Uterus (tissue), 4 donors: ENCODE results near the gene FAM168A. TPM values are rescaled to one million over a fixed set of nuclear protein-coding genes. Genes with fewer than 3 reads are reported as not detected.

Experiments used
- DNase-seq, 2 donors: peaks; one replicate each; pipeline ENCODE4 v3.0.0-alpha.2; 2019 to 2020
- H3K27ac ChIP-seq, 2 donors: fragments of 200-600 bp; sonication (generic); 1 replicate in 1 of 2; 2 replicates in 1 of 2; pipeline ENCODE4 v1.5.1; 2016 to 2018
- H3K27me3 ChIP-seq, 2 donors: fragments of 200-600 bp; sonication (generic); one replicate each; pipeline ENCODE4 v1.5.1; 2018 to 2019; ENCODE audit warnings: control low read depth in 1 of 2
- H3K36me3 ChIP-seq, 2 donors: fragments of 200-600 bp; sonication (generic); one replicate each; pipeline ENCODE4 v1.5.1; 2019; ENCODE audit warnings: control low read depth in 1 of 2
- H3K4me1 ChIP-seq, 2 donors: fragments of 200-600 bp; sonication (generic); one replicate each; pipeline ENCODE4 v1.5.1; 2018 to 2019; ENCODE audit warnings: control low read depth in 1 of 2
- H3K4me3 ChIP-seq, 2 donors: fragments of 200-600 bp; sonication (generic); 1 replicate in 1 of 2; 2 replicates in 1 of 2; pipeline ENCODE4 v1.5.1; 2018 to 2019; ENCODE audit warnings: mild to moderate bottlenecking in 1 of 2
- H3K9me3 ChIP-seq, 2 donors: fragments of 200-600 bp; sonication (generic); one replicate each; pipeline ENCODE4 v1.5.1; 2019; ENCODE audit warnings: control low read depth in 1 of 2
- POLR2A ChIP-seq, 2 donors: fragments of 450-650 bp; IDR thresholded peaks; one replicate each; pipeline ENCODE4 v1.6.1; 2016; ENCODE audit warnings: antibody characterized with exemption in 2 of 2, mild to moderate bottlenecking in 1 of 2, moderate library complexity in 1 of 2
- intact Hi-C: fragments of 100-400 bp; cut with DNase I; formaldehyde crosslinking; loops from one replicate; pipeline ENCODE4 v1.15.1; 2023; ENCODE audit warnings: low total_unique reads
- total RNA-seq, 4 donors: library from RNA; depleted of rRNA in 3 of 4; stranded (reverse); fragments of >200 nt in 3 of 4; gene quantifications; one replicate each; pipeline versions ENCODE4 v1.1.0 to v1.2.4, GENCODE V29; 2014 to 2023
- TF ChIP-seq, protein P1 (sequence below), 4 experiments: fragments of 200-600 bp in 2 of 4; fragments of 450-650 bp in 2 of 4; sonication (generic) in 2 of 4; IDR thresholded peaks; one replicate each; pipeline ENCODE4 v1.5.1; 2016 to 2019; ENCODE audit warnings: antibody characterized with exemption in 4 of 4, mild to moderate bottlenecking in 2 of 4, moderate library complexity in 1 of 4
- donor health status: DM: yes; HTN: yes; CAD: no.

The FAM168A gene
- total RNA-seq, 4 donors from 2014 or later = 7.9 to 50.3 (median 25.8) TPM

GRCh38 chr11:73380897-73381410, 217.0 kb downstream of the FAM168A start:
- no peak overlapping the region for H3K27ac ChIP-seq
- DNase-seq = no peak
- H3K9me3 ChIP-seq = no peaks in the 10 kb centered on the region
- no peaks in the 10 kb centered on the region for H3K27me3 ChIP-seq
- no peaks in the 10 kb centered on the region for H3K36me3 ChIP-seq
- no peak overlapping the region for H3K4me3 ChIP-seq
- peaks cover 0 to 9% of the 10 kb centered on the region in 2 donors for H3K4me1 ChIP-seq
- intact Hi-C loops = no loop called here
- TF ChIP-seq, protein P1, sequence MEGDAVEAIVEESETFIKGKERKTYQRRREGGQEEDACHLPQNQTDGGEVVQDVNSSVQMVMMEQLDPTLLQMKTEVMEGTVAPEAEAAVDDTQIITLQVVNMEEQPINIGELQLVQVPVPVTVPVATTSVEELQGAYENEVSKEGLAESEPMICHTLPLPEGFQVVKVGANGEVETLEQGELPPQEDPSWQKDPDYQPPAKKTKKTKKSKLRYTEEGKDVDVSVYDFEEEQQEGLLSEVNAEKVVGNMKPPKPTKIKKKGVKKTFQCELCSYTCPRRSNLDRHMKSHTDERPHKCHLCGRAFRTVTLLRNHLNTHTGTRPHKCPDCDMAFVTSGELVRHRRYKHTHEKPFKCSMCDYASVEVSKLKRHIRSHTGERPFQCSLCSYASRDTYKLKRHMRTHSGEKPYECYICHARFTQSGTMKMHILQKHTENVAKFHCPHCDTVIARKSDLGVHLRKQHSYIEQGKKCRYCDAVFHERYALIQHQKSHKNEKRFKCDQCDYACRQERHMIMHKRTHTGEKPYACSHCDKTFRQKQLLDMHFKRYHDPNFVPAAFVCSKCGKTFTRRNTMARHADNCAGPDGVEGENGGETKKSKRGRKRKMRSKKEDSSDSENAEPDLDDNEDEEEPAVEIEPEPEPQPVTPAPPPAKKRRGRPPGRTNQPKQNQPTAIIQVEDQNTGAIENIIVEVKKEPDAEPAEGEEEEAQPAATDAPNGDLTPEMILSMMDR (IDR thresholded peaks at IDR 0.05) = no peak
- no peak for TF ChIP-seq POLR2A (IDR thresholded peaks at IDR 0.05)

- Histone ChIP-seq H3K4me1 (peaks cover 0 to 9% of the 10 kb centered on the region in 2 donors), H3K36me3 (no peaks in the 10 kb centered on the region), H3K27me3 (no peaks in the 10 kb centered on the region), H3K4me3 (no peak overlapping the region), H3K27ac (no peak overlapping the region), H3K9me3 (no peaks in the 10 kb centered on the region)
- no peak for DNase-seq
- TF ChIP-seq, protein P1 (IDR thresholded peaks at IDR 0.05) = no peak
- TF ChIP-seq POLR2A (IDR thresholded peaks at IDR 0.05) = no peak
- intact Hi-C loops = no loop called here
These were observed 217.6 kb downstream of the FAM168A start for GRCh38 chr11:73380331-73380730.

- no peak overlapping the region for H3K27ac ChIP-seq
- H3K9me3 ChIP-seq = no peaks in the 10 kb centered on the region
- intact Hi-C loops = no loop called here
- TF ChIP-seq POLR2A (IDR thresholded peaks at IDR 0.05) = no peak
- TF ChIP-seq, protein P1 (IDR thresholded peaks at IDR 0.05) = no peak
- H3K36me3 ChIP-seq = no peaks in the 10 kb centered on the region
- peaks cover 0 to 9% of the 10 kb centered on the region in 2 donors for H3K4me1 ChIP-seq
- DNase-seq = no peak
- H3K4me3 ChIP-seq = no peak overlapping the region
- no peaks in the 10 kb centered on the region for H3K27me3 ChIP-seq
These were observed 218.6 kb downstream of the FAM168A start for GRCh38 chr11:73379189-73379880.

DNA sequence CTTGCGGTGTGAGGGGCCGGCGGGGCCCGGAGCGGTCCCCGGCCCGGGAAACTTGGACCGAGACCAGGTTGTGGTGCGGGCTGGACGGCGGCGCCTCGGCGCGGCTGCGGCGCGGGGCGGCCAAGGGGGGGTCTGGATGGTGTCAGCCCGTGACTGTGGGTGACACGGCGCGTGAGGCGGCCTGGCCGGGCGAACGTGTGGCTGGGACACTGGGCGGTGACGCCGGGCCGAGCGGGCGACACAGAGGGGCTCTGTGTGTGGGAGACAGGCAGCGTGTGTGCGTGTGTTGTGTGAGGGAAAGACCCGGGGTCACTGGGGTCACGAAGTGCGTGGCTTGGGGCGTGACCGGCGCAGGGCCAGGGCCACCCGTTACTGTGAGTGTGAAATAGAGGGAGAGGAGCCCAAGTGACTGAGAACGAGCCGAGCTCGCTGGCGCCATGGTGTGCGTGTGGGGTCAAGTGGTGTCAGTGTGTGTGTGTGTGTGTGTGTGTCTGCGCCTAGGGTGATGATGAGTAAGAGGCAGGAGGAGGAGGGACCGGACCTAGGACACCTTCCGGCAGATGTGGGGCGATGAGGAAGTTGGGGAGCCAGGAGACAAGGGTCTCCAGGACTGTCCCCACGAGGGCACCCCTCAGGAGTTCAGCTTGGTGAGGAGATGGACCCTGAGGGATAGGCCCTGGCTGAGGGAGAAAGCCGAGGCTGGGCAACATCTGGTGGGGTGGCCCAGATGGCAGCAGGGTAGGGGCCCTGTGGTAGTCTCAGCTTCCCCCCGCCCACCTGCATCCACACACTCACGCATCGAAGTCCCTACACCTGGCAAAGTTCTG, 220.9 kb downstream of the FAM168A start:
- TF ChIP-seq, protein P1 (IDR thresholded peaks at IDR 0.05) = no peak
- no peak for TF ChIP-seq POLR2A (IDR thresholded peaks at IDR 0.05)
- Histone ChIP-seq H3K27me3 (no peaks in the 10 kb centered on the region), H3K36me3 (no peaks in the 10 kb centered on the region), H3K27ac (peak overlapping the region; percentile 73 to 85), H3K4me3 (peak overlapping the region; percentile 27 to 46), H3K4me1 (peaks cover 0 to 9% of the 10 kb centered on the region in 2 donors), H3K9me3 (no peaks in the 10 kb centered on the region)
- DNase-seq = peak; percentile 58 to 62
- intact Hi-C loops = no loop called here
